ENCODE results near the gene CACNB2.

GRCh38 chr10:18460032-18460431 is 319.8 kb downstream of the CACNB2 start:
- TF ChIP-seq CTCF (IDR thresholded peaks at IDR 0.05; ENCODE audit: low read depth, low read length) (no peak), EZH2phosphoT487 (IDR thresholded peaks at IDR 0.05; ENCODE audit: low read depth) (no peak)
